ENCODE data around the gene CFL2.

DNA sequence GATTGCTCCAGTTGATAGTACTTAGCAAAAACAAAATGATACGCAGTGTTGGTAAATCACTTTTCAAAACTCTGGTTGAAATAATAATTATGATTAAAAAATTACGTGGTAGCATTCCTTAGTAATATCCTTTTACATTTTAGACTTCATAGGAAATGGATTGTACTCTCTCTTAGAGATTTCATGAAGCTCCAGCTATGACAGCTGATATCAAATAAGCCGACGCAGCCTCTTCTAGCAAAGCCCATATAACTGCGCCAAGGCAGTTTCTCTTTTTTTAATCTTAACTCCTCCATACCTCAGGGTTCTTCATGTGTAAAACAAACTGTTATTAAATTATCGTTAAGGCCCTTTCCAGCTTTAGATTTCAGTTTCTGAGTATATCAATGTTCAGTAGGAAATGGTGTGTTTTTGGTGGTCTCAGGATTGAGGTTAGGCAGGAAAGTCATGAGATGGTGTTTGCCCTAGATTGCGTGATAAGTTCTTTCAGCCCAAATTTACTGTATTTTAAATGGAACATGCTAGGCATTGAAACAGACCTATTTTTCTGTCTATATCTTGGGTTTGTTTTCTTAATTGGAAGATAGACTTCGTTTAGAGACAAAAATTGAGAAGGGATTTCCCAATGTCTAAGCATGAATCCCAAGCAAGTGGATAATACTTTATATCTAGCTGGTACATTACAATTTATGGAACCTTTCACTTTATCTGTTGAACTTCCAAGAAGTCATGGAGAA, 902 bp upstream of the CFL2 start:
- TF ChIP-seq POLR2A (IDR thresholded peaks at IDR 0.05; ENCODE audit: low read depth, low read length) (no peak), POLR2AphosphoS5 (IDR thresholded peaks at IDR 0.05; ENCODE audit: low read depth, low read length) (no peak), TAF1 (IDR thresholded peaks at IDR 0.05; ENCODE audit: borderline replicate concordance, low read depth, low read length) (no peak)

All from GM12892 (cell line).